ENCODE data around the gene PSTK. TPM values are rescaled to one million over a fixed set of nuclear protein-coding genes. Genes with fewer than 3 reads are reported as not detected.
A peak's percentile ranks its signal among the peaks of the same experiment; 100 is the strongest.

PSTK gene
- total and polyA plus RNA-seq, 10 of the 15 experiments (the other 5 are each of a cell fraction or from before 2014, with no cell fraction given): 1.8 to 7.1 (median 3.4) TPM

DNA sequence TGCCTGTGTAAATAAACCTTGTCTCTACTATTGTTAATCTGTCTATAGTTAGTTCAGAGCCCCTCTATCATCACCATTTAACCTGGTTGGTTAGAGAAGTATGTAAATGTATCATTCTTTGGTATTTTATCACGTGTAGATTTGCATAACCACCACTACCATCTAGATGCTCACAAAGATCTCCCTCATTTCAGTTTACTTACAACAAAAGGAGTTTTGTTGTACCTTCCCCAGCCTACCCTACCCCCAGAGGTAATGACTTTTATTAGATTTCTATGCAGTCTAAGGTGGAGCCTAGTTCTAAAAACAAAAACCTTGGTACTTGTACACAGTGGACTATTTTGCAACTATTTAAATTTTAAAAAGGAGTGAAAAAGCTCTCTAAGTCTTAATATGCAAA, 46.1 kb downstream of the PSTK start:
- BruUV-seq (replicated peaks): no TSS peak
- ChIA-PET POLR2A (no interaction called here), RAD21 (ENCODE audit: unreplicated experiment) (no interaction called here), SMC1A (ENCODE audit: uncharacterized antibody, unreplicated experiment) (interaction anchor here (0.6 kb wide), 1 partner anchor 351 kb away, joined by 3 read pairs; no protein-coding TSS in a partner anchor), CTCF (interaction anchor here (1.6 kb wide), 1 partner anchor 16 kb away, joined by 4 read pairs; no protein-coding TSS in a partner anchor)
- no peak for TF ChIP-seq SMAD5 (IDR thresholded peaks at IDR 0.05; ENCODE audit: low read depth)
- peak in 1 of 2 experiments; percentile 40; a peak in 1 of 4 replicates for TF ChIP-seq BHLHE40 (IDR thresholded peaks at IDR 0.05; ENCODE audit: borderline replicate concordance in 1 of 2, low read depth in 2 of 2, low read length in 1 of 2)
- TF ChIP-seq, protein P1, sequence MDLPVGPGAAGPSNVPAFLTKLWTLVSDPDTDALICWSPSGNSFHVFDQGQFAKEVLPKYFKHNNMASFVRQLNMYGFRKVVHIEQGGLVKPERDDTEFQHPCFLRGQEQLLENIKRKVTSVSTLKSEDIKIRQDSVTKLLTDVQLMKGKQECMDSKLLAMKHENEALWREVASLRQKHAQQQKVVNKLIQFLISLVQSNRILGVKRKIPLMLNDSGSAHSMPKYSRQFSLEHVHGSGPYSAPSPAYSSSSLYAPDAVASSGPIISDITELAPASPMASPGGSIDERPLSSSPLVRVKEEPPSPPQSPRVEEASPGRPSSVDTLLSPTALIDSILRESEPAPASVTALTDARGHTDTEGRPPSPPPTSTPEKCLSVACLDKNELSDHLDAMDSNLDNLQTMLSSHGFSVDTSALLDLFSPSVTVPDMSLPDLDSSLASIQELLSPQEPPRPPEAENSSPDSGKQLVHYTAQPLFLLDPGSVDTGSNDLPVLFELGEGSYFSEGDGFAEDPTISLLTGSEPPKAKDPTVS (IDR thresholded peaks at IDR 0.05; ENCODE audit: low read depth, low read length): no peak
- TF ChIP-seq NFIC (IDR thresholded peaks at IDR 0.05; ENCODE audit: low read depth, low read length): no peak
- WGBS (ENCODE audit: insufficient coverage, insufficient replicate concordance, low lambda C conversion rate, missing lambda C conversion rate): 4% methylated on average over 1 of the region's 1 CpG
- FAIRE-seq (no peak), ATAC-seq (no peak), DNase-seq (ENCODE audit: low read depth, low spot score) (no peak)
- Histone ChIP-seq H3K79me2 (ENCODE audit: control insufficient read depth, insufficient read depth, low read length) (no peaks in the 10 kb centered on the region), H2AFZ (ENCODE audit: control insufficient read depth, low read depth, low read length) (no peak overlapping the region), H3K9me3 (replicated peaks; ENCODE audit: control insufficient read depth, insufficient read depth, low read length) (no peaks in the 10 kb centered on the region), H3K4me3 (no peak overlapping the region), H4K20me1 (ENCODE audit: control insufficient read depth, insufficient read depth) (no peaks in the 10 kb centered on the region), H3K9ac (ENCODE audit: control insufficient read depth, insufficient read depth, low read length) (no peak overlapping the region), H3K4me1 (ENCODE audit: control insufficient read depth, insufficient read depth, low read length) (no peaks in the 10 kb centered on the region), H3K4me2 (ENCODE audit: control insufficient read depth, insufficient read depth) (no peak overlapping the region), H3K27me3 (replicated peaks in 1 of 2; ENCODE audit: control insufficient read depth in 2 of 2, insufficient read depth in 2 of 2, low read length in 1 of 2) (no peaks in the 10 kb centered on the region), H3K27ac (ENCODE audit: control insufficient read depth, insufficient read depth) (no peak overlapping the region), H3K36me3 (ENCODE audit: control insufficient read depth in 2 of 2, insufficient read depth in 2 of 2, low read length in 1 of 2) (no peaks in the 10 kb centered on the region)
- in situ Hi-C loops (cut with MboI) (no loop called here), intact Hi-C loops (cut with micrococcal nuclease; ENCODE audit: unreplicated experiment) (no loop called here)

DNA sequence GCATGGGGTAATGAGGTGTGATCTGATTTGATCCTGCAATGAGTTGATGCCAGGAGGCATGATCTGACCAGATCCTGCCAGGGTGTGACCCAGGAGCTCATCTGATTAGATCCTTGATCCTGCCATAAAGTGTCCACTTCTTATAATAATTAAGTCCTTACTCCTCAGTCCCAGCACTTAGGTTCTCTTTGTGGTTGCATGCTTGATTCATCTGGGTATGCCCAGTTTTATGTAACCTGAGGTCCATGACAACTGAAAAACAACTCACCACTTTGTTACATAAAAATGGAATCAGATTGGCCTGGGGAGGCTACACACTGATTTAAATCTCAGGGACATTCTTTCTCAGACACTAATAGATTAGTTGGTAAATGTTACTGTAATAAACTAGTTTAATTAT, 47.7 kb downstream of the PSTK start:
- ChIA-PET POLR2A (no interaction called here), RAD21 (ENCODE audit: unreplicated experiment) (no interaction called here), SMC1A (ENCODE audit: uncharacterized antibody, unreplicated experiment) (interaction anchor here (1.6 kb wide), 1 partner anchor 8 kb away, joined by 4 read pairs; no protein-coding TSS in a partner anchor), CTCF (interaction anchor here (1.5 to 1.7 kb wide), 2 partner anchors 12 to 15 kb away, joined by 4 to 7 read pairs; no protein-coding TSS in a partner anchor)
- DNase-seq (ENCODE audit: low read depth, low spot score) (no peak), ATAC-seq (no peak), FAIRE-seq (no peak)
- no peak overlapping the region for H3K27ac ChIP-seq (ENCODE audit: control insufficient read depth, insufficient read depth)
- no peak overlapping the region for H3K4me2 ChIP-seq (ENCODE audit: control insufficient read depth, insufficient read depth)
- H3K36me3 ChIP-seq (ENCODE audit: control insufficient read depth in 2 of 2, insufficient read depth in 2 of 2, low read length in 1 of 2): no peaks in the 10 kb centered on the region
- no peaks in the 10 kb centered on the region for H4K20me1 ChIP-seq (ENCODE audit: control insufficient read depth, insufficient read depth)
- H2AFZ ChIP-seq (ENCODE audit: control insufficient read depth, low read depth, low read length): no peak overlapping the region
- no peaks in the 10 kb centered on the region for H3K79me2 ChIP-seq (ENCODE audit: control insufficient read depth, insufficient read depth, low read length)
- no peaks in the 10 kb centered on the region for H3K9me3 ChIP-seq (replicated peaks; ENCODE audit: control insufficient read depth, insufficient read depth, low read length)
- H3K27me3 ChIP-seq (replicated peaks in 1 of 2; ENCODE audit: control insufficient read depth in 2 of 2, insufficient read depth in 2 of 2, low read length in 1 of 2): no peaks in the 10 kb centered on the region
- no TSS peak for BruUV-seq (replicated peaks)
- H3K4me1 ChIP-seq (ENCODE audit: control insufficient read depth, insufficient read depth, low read length): no peaks in the 10 kb centered on the region
- in situ Hi-C loops (cut with MboI) (no loop called here), intact Hi-C loops (cut with micrococcal nuclease; ENCODE audit: unreplicated experiment) (no loop called here)
- H3K4me3 ChIP-seq: no peak overlapping the region
- no peak overlapping the region for H3K9ac ChIP-seq (ENCODE audit: control insufficient read depth, insufficient read depth, low read length)
- TF ChIP-seq, protein P2, sequence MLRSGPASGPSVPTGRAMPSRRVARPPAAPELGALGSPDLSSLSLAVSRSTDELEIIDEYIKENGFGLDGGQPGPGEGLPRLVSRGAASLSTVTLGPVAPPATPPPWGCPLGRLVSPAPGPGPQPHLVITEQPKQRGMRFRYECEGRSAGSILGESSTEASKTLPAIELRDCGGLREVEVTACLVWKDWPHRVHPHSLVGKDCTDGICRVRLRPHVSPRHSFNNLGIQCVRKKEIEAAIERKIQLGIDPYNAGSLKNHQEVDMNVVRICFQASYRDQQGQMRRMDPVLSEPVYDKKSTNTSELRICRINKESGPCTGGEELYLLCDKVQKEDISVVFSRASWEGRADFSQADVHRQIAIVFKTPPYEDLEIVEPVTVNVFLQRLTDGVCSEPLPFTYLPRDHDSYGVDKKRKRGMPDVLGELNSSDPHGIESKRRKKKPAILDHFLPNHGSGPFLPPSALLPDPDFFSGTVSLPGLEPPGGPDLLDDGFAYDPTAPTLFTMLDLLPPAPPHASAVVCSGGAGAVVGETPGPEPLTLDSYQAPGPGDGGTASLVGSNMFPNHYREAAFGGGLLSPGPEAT (IDR thresholded peaks at IDR 0.05; ENCODE audit: low read depth): no peak
- TF ChIP-seq MXI1 (IDR thresholded peaks at IDR 0.05; ENCODE audit: low read depth, low read length) (no peak), HCFC1 (IDR thresholded peaks at IDR 0.05; ENCODE audit: low read length) (no peak), MYC (IDR thresholded peaks at IDR 0.05; ENCODE audit: insufficient read depth, insufficient read length, insufficient replicate concordance, low read length, severe bottlenecking) (no peak), FOXK2 (IDR thresholded peaks at IDR 0.05) (no peak), POLR2AphosphoS2 (IDR thresholded peaks at IDR 0.05; ENCODE audit: low read depth, low read length) (no peak), RB1 (IDR thresholded peaks at IDR 0.05; ENCODE audit: borderline replicate concordance) (no peak), ATF7 (IDR thresholded peaks at IDR 0.05; ENCODE audit: low read depth) (no peak), ESRRA (IDR thresholded peaks at IDR 0.05; ENCODE audit: low read length) (no peak), ZNF24 (IDR thresholded peaks at IDR 0.05) (no peak), ZNF622 (IDR thresholded peaks at IDR 0.05) (no peak), CHD1 (IDR thresholded peaks at IDR 0.05; ENCODE audit: low read depth, low read length) (no peak), EGR1 (IDR thresholded peaks at IDR 0.05; ENCODE audit: borderline replicate concordance in 1 of 2, low read depth in 2 of 2, low read length in 2 of 2) (no peak)

Measured in GM12878 (cell line).